Progenitor cell of endocrine pancreas (in vitro differentiated cells): ENCODE data around the gene TPD52L1. TPM values are rescaled to one million over a fixed set of nuclear protein-coding genes. Genes with fewer than 3 reads are reported as not detected.

Experiments used
- DNase-seq: peaks from one replicate; pipeline ENCODE4 v3.0.0; 2021; ENCODE audit warnings: low spot score; ENCODE audit not compliant: unreplicated experiment
- H3K27ac Mint-ChIP-seq: 2 replicates; pipeline ENCODE4 v1.8.0; 2021; ENCODE audit warnings: mild to moderate bottlenecking, moderate library complexity, mixed read lengths
- H3K27me3 Mint-ChIP-seq: 2 replicates; pipeline ENCODE4 v1.8.0; 2021; ENCODE audit warnings: mixed read lengths
- H3K36me3 Mint-ChIP-seq: 2 replicates; pipeline ENCODE4 v1.8.0; 2022; ENCODE audit warnings: mixed read lengths; ENCODE audit not compliant: insufficient read depth
- H3K4me1 Mint-ChIP-seq: 2 replicates; pipeline ENCODE4 v1.8.0; 2021; ENCODE audit warnings: low read depth, mixed read lengths
- H3K4me3 Mint-ChIP-seq: 2 replicates; pipeline ENCODE4 v1.8.0; 2021; ENCODE audit warnings: low read depth, mild to moderate bottlenecking, moderate library complexity, mixed read lengths
- H3K9me3 Mint-ChIP-seq: 2 replicates; pipeline ENCODE4 v1.8.0; 2021; ENCODE audit warnings: low read depth, mixed read lengths
- total RNA-seq: library from RNA; stranded (reverse); gene quantifications from 2 replicates; pipeline ENCODE4 v1.2.1, GENCODE V29; 2021
- TF ChIP-seq, protein P1 (sequence below): fragments of 200-600 bp; sonication (generic); IDR thresholded peaks from one replicate; pipeline ENCODE4 v1.5.0; 2021; ENCODE audit warnings: antibody characterized with exemption, mild to moderate bottlenecking; ENCODE audit not compliant: unreplicated experiment

Gene TPD52L1
- total RNA-seq, 1 donor from 2014 or later, result 33.8 TPM

DNA sequence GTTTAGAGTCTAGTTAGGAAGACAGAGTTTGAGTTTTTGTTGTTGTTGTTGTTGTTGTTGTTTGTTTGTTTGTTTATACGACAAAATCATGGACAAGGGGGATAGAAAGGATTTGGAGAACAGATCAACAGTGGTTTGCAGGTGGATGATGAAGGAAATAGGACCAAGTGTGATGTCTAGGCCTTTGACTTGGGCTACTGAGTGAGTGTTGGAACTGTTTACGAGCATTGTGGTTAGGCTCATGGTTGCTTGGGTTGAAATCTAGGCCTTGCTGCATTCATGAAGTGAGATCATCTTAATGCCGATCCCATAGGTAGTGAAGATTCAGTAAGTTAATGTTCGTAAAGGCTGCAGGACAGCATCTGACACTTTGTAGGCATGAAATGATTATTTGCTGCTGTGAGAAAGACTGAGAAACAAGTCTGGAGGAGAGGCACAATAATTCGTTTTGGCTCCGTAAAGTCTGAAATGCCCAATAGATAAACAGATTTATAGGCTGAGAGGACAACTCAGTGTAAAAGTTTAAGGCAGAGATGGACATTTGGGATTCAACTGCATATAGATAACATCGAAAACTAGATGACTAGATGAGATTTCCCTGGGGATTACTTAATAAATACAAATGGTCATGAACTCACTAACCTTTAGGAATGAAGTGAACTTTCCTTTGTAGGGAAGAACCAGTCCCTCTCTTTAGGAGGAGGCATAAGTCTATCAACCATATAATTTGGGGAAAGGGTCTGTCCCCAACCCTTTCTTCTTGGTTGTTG, 78.2 kb downstream of the TPD52L1 start:
- Mint-ChIP-seq H3K27ac (no peak overlapping the region), H3K4me1 (peaks cover 10% of the 10 kb centered on the region), H3K27me3 (no peaks in the 10 kb centered on the region), H3K4me3 (no peak overlapping the region), H3K9me3 (no peaks in the 10 kb centered on the region), H3K36me3 (no peaks in the 10 kb centered on the region)
- TF ChIP-seq, protein P1, sequence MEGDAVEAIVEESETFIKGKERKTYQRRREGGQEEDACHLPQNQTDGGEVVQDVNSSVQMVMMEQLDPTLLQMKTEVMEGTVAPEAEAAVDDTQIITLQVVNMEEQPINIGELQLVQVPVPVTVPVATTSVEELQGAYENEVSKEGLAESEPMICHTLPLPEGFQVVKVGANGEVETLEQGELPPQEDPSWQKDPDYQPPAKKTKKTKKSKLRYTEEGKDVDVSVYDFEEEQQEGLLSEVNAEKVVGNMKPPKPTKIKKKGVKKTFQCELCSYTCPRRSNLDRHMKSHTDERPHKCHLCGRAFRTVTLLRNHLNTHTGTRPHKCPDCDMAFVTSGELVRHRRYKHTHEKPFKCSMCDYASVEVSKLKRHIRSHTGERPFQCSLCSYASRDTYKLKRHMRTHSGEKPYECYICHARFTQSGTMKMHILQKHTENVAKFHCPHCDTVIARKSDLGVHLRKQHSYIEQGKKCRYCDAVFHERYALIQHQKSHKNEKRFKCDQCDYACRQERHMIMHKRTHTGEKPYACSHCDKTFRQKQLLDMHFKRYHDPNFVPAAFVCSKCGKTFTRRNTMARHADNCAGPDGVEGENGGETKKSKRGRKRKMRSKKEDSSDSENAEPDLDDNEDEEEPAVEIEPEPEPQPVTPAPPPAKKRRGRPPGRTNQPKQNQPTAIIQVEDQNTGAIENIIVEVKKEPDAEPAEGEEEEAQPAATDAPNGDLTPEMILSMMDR, result no peak
- DNase-seq, result no peak

DNA sequence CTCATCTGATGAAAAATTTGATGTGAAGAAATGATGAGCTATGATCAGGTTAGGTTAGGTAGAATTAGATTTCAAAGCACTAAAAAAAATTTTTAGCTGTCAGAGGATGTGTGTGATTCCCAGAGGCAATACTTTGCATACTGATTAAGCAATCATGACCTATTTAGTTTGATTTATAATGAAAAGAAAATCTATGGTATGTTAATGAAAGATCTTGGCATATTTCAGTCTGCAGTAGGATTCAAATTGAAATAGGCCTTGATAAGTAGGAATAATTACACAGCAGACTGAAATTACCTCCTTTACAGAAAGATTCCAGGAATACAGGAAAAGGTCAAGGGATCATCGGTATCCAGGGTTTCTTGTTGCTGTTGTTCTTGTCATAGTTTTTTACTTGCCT, 78.9 kb downstream of the TPD52L1 start:
- peaks cover 10% of the 10 kb centered on the region for H3K4me1 Mint-ChIP-seq
- H3K27ac Mint-ChIP-seq, result no peak overlapping the region
- H3K27me3 Mint-ChIP-seq, result no peaks in the 10 kb centered on the region
- no peaks in the 10 kb centered on the region for H3K9me3 Mint-ChIP-seq
- TF ChIP-seq, protein P1, result no peak
- DNase-seq, result no peak
- H3K4me3 Mint-ChIP-seq, result no peak overlapping the region
- peaks cover 3% of the 10 kb centered on the region for H3K36me3 Mint-ChIP-seq

- no peak for DNase-seq
- Mint-ChIP-seq H3K36me3 (peaks cover 3% of the 10 kb centered on the region), H3K27me3 (no peaks in the 10 kb centered on the region), H3K4me1 (peaks cover 10% of the 10 kb centered on the region), H3K27ac (no peak overlapping the region), H3K4me3 (no peak overlapping the region), H3K9me3 (no peaks in the 10 kb centered on the region)
- TF ChIP-seq, protein P1, result no peak
Observed at GRCh38 chr6:125233202-125233601, 79.6 kb downstream of the TPD52L1 start.

DNA sequence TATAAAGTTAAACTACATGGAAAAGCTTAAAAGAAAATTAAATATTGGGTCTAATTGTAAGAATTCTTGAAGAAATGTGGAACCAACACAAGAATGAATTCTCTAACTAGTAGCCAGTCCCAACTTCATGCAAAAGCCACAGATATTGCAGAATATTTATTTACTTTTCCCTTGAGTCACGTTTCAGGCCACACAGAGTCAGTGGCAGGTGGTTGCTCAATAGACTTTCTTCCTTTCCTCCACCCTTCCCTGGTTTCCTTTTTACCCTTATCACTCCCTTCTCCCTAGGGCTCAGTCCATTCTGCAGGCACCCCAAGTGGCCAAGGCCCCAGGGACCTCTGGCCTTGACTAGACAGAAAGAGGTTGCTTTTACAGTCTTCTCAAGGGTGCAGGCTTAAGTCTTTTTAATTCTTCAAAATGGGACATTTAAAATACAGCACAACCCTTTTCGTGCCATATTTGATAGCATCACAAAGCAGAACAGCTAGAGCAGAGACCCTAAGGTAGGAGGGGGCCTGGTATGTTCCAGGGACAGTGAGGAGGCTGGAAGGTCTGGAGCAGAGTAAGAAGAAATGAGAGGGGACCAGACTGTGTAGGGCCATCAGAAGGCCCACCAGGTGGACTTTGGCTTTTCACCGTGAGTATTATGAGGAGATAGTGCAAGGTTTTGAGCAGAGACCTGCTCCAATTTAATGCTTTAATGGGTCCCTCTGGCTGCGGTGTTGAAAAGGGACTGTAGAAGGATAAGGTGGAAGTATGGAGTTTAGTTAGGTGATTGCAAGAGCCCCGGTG, 83.2 kb downstream of the TPD52L1 start:
- TF ChIP-seq, protein P1, result no peak
- peaks cover 26% of the 10 kb centered on the region for H3K9me3 Mint-ChIP-seq
- no peak overlapping the region for H3K27ac Mint-ChIP-seq
- H3K4me3 Mint-ChIP-seq, result no peak overlapping the region
- H3K27me3 Mint-ChIP-seq, result no peaks in the 10 kb centered on the region
- H3K36me3 Mint-ChIP-seq, result peaks cover 22% of the 10 kb centered on the region
- H3K4me1 Mint-ChIP-seq, result peaks cover 10% of the 10 kb centered on the region
- no peak for DNase-seq

GRCh38 chr6:125237764-125238163, 84.2 kb downstream of the TPD52L1 start:
- Mint-ChIP-seq H3K9me3 (peaks cover 36% of the 10 kb centered on the region), H3K27me3 (no peaks in the 10 kb centered on the region), H3K4me1 (peaks cover 8% of the 10 kb centered on the region), H3K27ac (no peak overlapping the region), H3K4me3 (no peak overlapping the region), H3K36me3 (peaks cover 30% of the 10 kb centered on the region)
- DNase-seq, result no peak
- TF ChIP-seq, protein P1, result no peak
